Nephron progenitor cell (in vitro differentiated cells): ENCODE measurements around the gene CD22.

Source experiments
- DNase-seq: peaks from one replicate; pipeline ENCODE4 v3.0.0; 2021
- H3K27ac Mint-ChIP-seq: 2 replicates; pipeline ENCODE4 v1.8.0; 2021; ENCODE audit warnings: mild to moderate bottlenecking, moderate library complexity, mixed read lengths
- H3K27me3 Mint-ChIP-seq: 2 replicates; pipeline ENCODE4 v1.8.0; 2021; ENCODE audit warnings: mild to moderate bottlenecking, low read depth, mixed read lengths; ENCODE audit not compliant: poor library complexity
- H3K36me3 Mint-ChIP-seq: 2 replicates; pipeline ENCODE4 v1.8.0; 2021; ENCODE audit warnings: low read depth, mixed read lengths
- H3K4me1 Mint-ChIP-seq: 2 replicates; pipeline ENCODE4 v1.8.0; 2021; ENCODE audit warnings: mixed read lengths
- H3K4me3 Mint-ChIP-seq: 2 replicates; pipeline ENCODE4 v1.8.0; 2021; ENCODE audit warnings: mild to moderate bottlenecking, moderate library complexity, mixed read lengths
- H3K9me3 Mint-ChIP-seq: 2 replicates; pipeline ENCODE4 v1.8.0; 2021; ENCODE audit warnings: mild to moderate bottlenecking, moderate library complexity, mixed read lengths
- CTCF ChIP-seq: fragments of 200-600 bp; sonication (generic); IDR thresholded peaks from 2 replicates; pipeline ENCODE4 v1.5.0; 2021; ENCODE audit warnings: antibody characterized with exemption

The CD22 gene

GRCh38 chr19:35328851-35329285, at the start of gene CD22:
Gene CD22, plus strand, starts transcription at chr19:35329187. Its CDS starts 2,854 bp downstream, at chr19:35332041.
- Mint-ChIP-seq H3K4me3 (no peak within 1 kb of the TSS), H3K4me1 (peaks cover 20% of the 10 kb centered on the region), H3K27me3 (peaks cover 18% of the 10 kb centered on the region), H3K36me3 (no peaks in the 10 kb centered on the region), H3K27ac (peak within 1 kb of the TSS; percentile 30), H3K9me3 (no peaks in the 10 kb centered on the region)
- DNase-seq, result no peak
- no peak for TF ChIP-seq CTCF

- no peaks in the 10 kb centered on the region for H3K9me3 Mint-ChIP-seq
- no peak for TF ChIP-seq CTCF
- peaks cover 7% of the 10 kb centered on the region for H3K27me3 Mint-ChIP-seq
- peaks cover 42% of the 10 kb centered on the region for H3K4me1 Mint-ChIP-seq
- H3K4me3 Mint-ChIP-seq, result no peak overlapping the region
- no peak overlapping the region for H3K27ac Mint-ChIP-seq
- no peak for DNase-seq
- peaks cover 17% of the 10 kb centered on the region for H3K36me3 Mint-ChIP-seq
Measured at GRCh38 chr19:35279374-35279773, 49.6 kb upstream of the CD22 start.

GRCh38 chr19:35279985-35280821, 48.8 kb upstream of the CD22 start:
- DNase-seq, result no peak
- peak overlapping the region; percentile 95 for H3K27ac Mint-ChIP-seq
- no peaks in the 10 kb centered on the region for H3K9me3 Mint-ChIP-seq
- peaks cover 10% of the 10 kb centered on the region for H3K36me3 Mint-ChIP-seq
- H3K27me3 Mint-ChIP-seq, result peaks cover 11% of the 10 kb centered on the region
- no peak for TF ChIP-seq CTCF
- H3K4me1 Mint-ChIP-seq, result peaks cover 49% of the 10 kb centered on the region
- no peak overlapping the region for H3K4me3 Mint-ChIP-seq

- no peak for DNase-seq
- H3K27me3 Mint-ChIP-seq, result peaks cover 11% of the 10 kb centered on the region
- H3K36me3 Mint-ChIP-seq, result no peaks in the 10 kb centered on the region
- TF ChIP-seq CTCF, result no peak
- no peak overlapping the region for H3K4me3 Mint-ChIP-seq
- H3K4me1 Mint-ChIP-seq, result peaks cover 53% of the 10 kb centered on the region
- no peaks in the 10 kb centered on the region for H3K9me3 Mint-ChIP-seq
- H3K27ac Mint-ChIP-seq, result peak overlapping the region; percentile 92
Measured at GRCh38 chr19:35281303-35281702, 47.7 kb upstream of the CD22 start.

- no peaks in the 10 kb centered on the region for H3K36me3 Mint-ChIP-seq
- H3K4me1 Mint-ChIP-seq, result peaks cover 57% of the 10 kb centered on the region
- H3K4me3 Mint-ChIP-seq, result no peak overlapping the region
- H3K27me3 Mint-ChIP-seq, result peaks cover 11% of the 10 kb centered on the region
- H3K27ac Mint-ChIP-seq, result no peak overlapping the region
- DNase-seq, result no peak
- H3K9me3 Mint-ChIP-seq, result no peaks in the 10 kb centered on the region
- no peak for TF ChIP-seq CTCF
Measured at GRCh38 chr19:35284153-35285094, 44.6 kb upstream of the CD22 start.
